GM23338 (cell line): ENCODE measurements around the gene CLGN. TPM values are rescaled to one million over a fixed set of nuclear protein-coding genes. Genes with fewer than 3 reads are reported as not detected.

ENCODE experiments used
- ATAC-seq: fragments of 200-7000 bp; cut with Tn5 transposase; 3 replicates; pipeline ENCODE4 v1.9.1; 2020
- DNase-seq: peaks from one replicate; pipeline ENCODE4 v3.0.0-alpha.2; 2015; ENCODE audit warnings: low spot score
- H2AFZ ChIP-seq: fragments of 200-600 bp; sonication (generic); 2 replicates; pipeline ENCODE4 v1.8.0; 2016; ENCODE audit warnings: antibody characterized with exemption, mild to moderate bottlenecking, moderate library complexity
- H3F3A ChIP-seq: fragments of 200-600 bp; sonication (generic); replicated peaks from 2 replicates; pipeline ENCODE4 v1.8.0; 2017; ENCODE audit warnings: antibody characterized with exemption, mixed run types, low read depth
- H3K27ac ChIP-seq: fragments of 200-600 bp; sonication (generic); 2 replicates; pipeline ENCODE4 v1.6.1; 2016; ENCODE audit warnings: low read depth
- H3K27me3 ChIP-seq: fragments of 200-600 bp; sonication (generic); 2 replicates; pipeline ENCODE4 v1.8.0; 2016; ENCODE audit warnings: mild to moderate bottlenecking, mixed run types, moderate library complexity; ENCODE audit not compliant: insufficient read depth
- H3K36me3 ChIP-seq: fragments of 200-600 bp; sonication (generic); 2 replicates; pipeline ENCODE4 v1.8.0; 2016; ENCODE audit warnings: mild to moderate bottlenecking; ENCODE audit not compliant: insufficient read depth
- H3K4me1 ChIP-seq: fragments of 200-600 bp; sonication (generic); 2 replicates; pipeline ENCODE4 v1.8.0; 2016; ENCODE audit warnings: mild to moderate bottlenecking, moderate library complexity; ENCODE audit not compliant: insufficient read depth
- H3K4me2 ChIP-seq: fragments of 200-600 bp; sonication (generic); 2 replicates; pipeline ENCODE4 v1.7.1; 2017; ENCODE audit warnings: mixed run types
- H3K4me3 ChIP-seq: fragments of 200-600 bp; sonication (generic); 2 replicates; pipeline ENCODE4 v1.6.1; 2016; ENCODE audit warnings: mixed run types
- H3K79me2 ChIP-seq: fragments of 200-600 bp; sonication (generic); replicated peaks from 2 replicates; pipeline ENCODE4 v1.8.0; 2017; ENCODE audit warnings: mild to moderate bottlenecking; ENCODE audit not compliant: insufficient read depth
- H3K9me2 ChIP-seq: fragments of 200-600 bp; sonication (generic); 2 replicates; pipeline ENCODE4 v1.8.0; 2017; ENCODE audit not compliant: insufficient read depth
- H4K20me1 ChIP-seq: fragments of 200-600 bp; sonication (generic); replicated peaks from 2 replicates; pipeline ENCODE4 v1.8.0; 2017; ENCODE audit warnings: mild to moderate bottlenecking; ENCODE audit not compliant: insufficient read depth
- H3K27ac Mint-ChIP-seq: 2 replicates; pipeline ENCODE4 v1.8.0; 2020; ENCODE audit warnings: inconsistent platforms, mild to moderate bottlenecking, moderate library complexity, mixed read lengths
- H3K27me3 Mint-ChIP-seq: 3 replicates; pipeline ENCODE4 v1.8.0; 2022; ENCODE audit warnings: low read depth, mild to moderate bottlenecking, moderate library complexity, mixed read lengths, inconsistent platforms; ENCODE audit not compliant: insufficient read depth, poor library complexity
- H3K36me3 Mint-ChIP-seq: 3 replicates; pipeline ENCODE4 v1.8.0; 2021; ENCODE audit warnings: low read depth, mild to moderate bottlenecking, inconsistent platforms, moderate library complexity, mixed read lengths
- H3K4me1 Mint-ChIP-seq: 3 replicates; pipeline ENCODE4 v1.8.0; 2020; ENCODE audit warnings: mild to moderate bottlenecking, inconsistent platforms, mixed read lengths
- H3K4me3 Mint-ChIP-seq: 3 replicates; pipeline ENCODE4 v1.8.0; 2021; ENCODE audit warnings: moderate library complexity, mild to moderate bottlenecking, inconsistent platforms, mixed read lengths
- H3K9me3 Mint-ChIP-seq: 3 replicates; pipeline ENCODE4 v1.8.0; 2020; ENCODE audit warnings: moderate library complexity, mild to moderate bottlenecking, inconsistent platforms, mixed read lengths
- CREB1 ChIP-seq: fragments of 250-450 bp; sonication (Bioruptor Pico); IDR thresholded peaks from 2 replicates; pipeline ENCODE4 v1.5.0; 2020; ENCODE audit warnings: low read depth, mild to moderate bottlenecking, moderate library complexity
- EZH2phosphoT487 ChIP-seq: fragments of 200-600 bp; sonication (generic); IDR thresholded peaks from one replicate; pipeline ENCODE4 v1.8.1; 2018; ENCODE audit warnings: antibody characterized with exemption; ENCODE audit not compliant: unreplicated experiment
- JUNB ChIP-seq: IDR thresholded peaks from one replicate; pipeline ENCODE4 v1.6.1; 2016; ENCODE audit warnings: antibody characterized with exemption; ENCODE audit not compliant: unreplicated experiment
- NANOG ChIP-seq: IDR thresholded peaks from 2 replicates; pipeline ENCODE4 v1.6.1; 2016; ENCODE audit warnings: antibody characterized with exemption, borderline replicate concordance
- STAT1 ChIP-seq: IDR thresholded peaks from one replicate; pipeline ENCODE4 v1.6.1; 2016; ENCODE audit warnings: antibody characterized with exemption; ENCODE audit not compliant: unreplicated experiment
- ZNF114 ChIP-seq: fragments of 250-450 bp; sonication (Bioruptor Pico); IDR thresholded peaks from 2 replicates; pipeline ENCODE4 v1.5.0; 2020; ENCODE audit warnings: mild to moderate bottlenecking, moderate library complexity
- ZNF331 ChIP-seq: fragments of 250-450 bp; sonication (Bioruptor Pico); IDR thresholded peaks from 2 replicates; pipeline ENCODE4 v1.5.0; 2020; ENCODE audit warnings: low read depth, mild to moderate bottlenecking, moderate library complexity
- polyA plus RNA-seq: library from polyadenylated mRNA; unstranded; fragments of >200 nt; fragmentation: Nextera tagmentation; extraction: Ambion mirVana; gene quantifications from 2 replicates; pipeline ENCODE4 v1.2.1, GENCODE V29; 2016
- total RNA-seq: library from RNA; depleted of rRNA; stranded (reverse); fragments of >200 nt; shearing (Covaris generic); gene quantifications from 2 replicates; pipeline ENCODE4 v1.2.3, GENCODE V29; 2014
- TF ChIP-seq, protein P1 (sequence below): IDR thresholded peaks from 2 replicates; pipeline ENCODE4 v1.6.1; 2016; ENCODE audit warnings: antibody characterized with exemption
- TF ChIP-seq, protein P2 (sequence below), 2 experiments: fragments of 200-600 bp in 1 of 2; sonication (generic) in 1 of 2; conservative IDR thresholded peaks; 2 replicates each; pipeline versions ENCODE4 v1.5.1 to v1.6.1; 2016 to 2017; ENCODE audit warnings: antibody characterized with exemption in 2 of 2, low read depth in 2 of 2, mild to moderate bottlenecking in 2 of 2, moderate library complexity in 1 of 2
- TF ChIP-seq, protein P3 (sequence below): fragments of 250-450 bp; sonication (Bioruptor Pico); IDR thresholded peaks from 2 replicates; pipeline ENCODE4 v1.5.0; 2020; ENCODE audit warnings: mild to moderate bottlenecking, moderate library complexity

The CLGN gene
- total and polyA plus RNA-seq, 2 experiments from 2014 or later, result 4.0 to 5.2 TPM

DNA sequence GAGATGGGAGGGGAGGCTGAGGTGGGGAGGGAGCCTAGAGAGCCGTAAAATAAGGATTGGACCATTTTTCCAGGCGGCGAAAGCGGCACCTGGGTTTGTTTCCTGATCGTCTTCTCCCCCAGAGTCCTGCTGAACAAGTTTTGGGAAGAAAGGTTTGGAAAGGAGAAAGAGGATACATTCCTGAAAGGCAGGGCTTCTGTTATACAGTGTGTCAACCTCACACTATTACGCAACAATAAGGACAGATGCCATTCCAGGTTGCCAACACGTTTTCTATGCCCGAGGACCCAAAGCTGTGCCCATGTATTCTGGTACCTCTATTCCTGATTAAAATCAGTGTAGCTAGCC lies 53.3 kb downstream of the CLGN start:
- Histone ChIP-seq H3K79me2 (peaks cover 51% of the 10 kb centered on the region), H3F3A (no peaks in the 10 kb centered on the region; the same call in 1 of the 2 replicates), H3K36me3 (no peaks in the 10 kb centered on the region), H3K27ac (peak overlapping the region; percentile 72), H3K27me3 (no peaks in the 10 kb centered on the region), H3K4me3 (peak overlapping the region; percentile 82), H4K20me1 (no peaks in the 10 kb centered on the region; the same call in 1 of the 2 replicates), H3K9me2 (no peaks in the 10 kb centered on the region), H3K4me1 (peaks cover 6% of the 10 kb centered on the region; the same call in 1 of the 2 replicates), H2AFZ (peak overlapping the region; percentile 4; the same call in 1 of the 2 replicates), H3K4me2 (peak overlapping the region; percentile 93)
- peaks cover 15% of the 10 kb centered on the region; the same call in 2 of the 3 replicates for H3K4me1 Mint-ChIP-seq
- H3K27me3 Mint-ChIP-seq, result no peaks in the 10 kb centered on the region
- no peaks in the 10 kb centered on the region for H3K36me3 Mint-ChIP-seq
- no peak overlapping the region; the same call in 2 of the 3 replicates for H3K4me3 Mint-ChIP-seq
- H3K9me3 Mint-ChIP-seq, result no peaks in the 10 kb centered on the region
- DNase-seq (no peak), ATAC-seq (no peak)
- TF ChIP-seq ZNF114 (CRISPR knock-in tag) (no peak), NANOG (no peak), STAT1 (no peak), CREB1 (CRISPR knock-in tag) (no peak), ZNF331 (CRISPR knock-in tag) (no peak), JUNB (no peak), EZH2phosphoT487 (no peak)
- TF ChIP-seq, protein P1, sequence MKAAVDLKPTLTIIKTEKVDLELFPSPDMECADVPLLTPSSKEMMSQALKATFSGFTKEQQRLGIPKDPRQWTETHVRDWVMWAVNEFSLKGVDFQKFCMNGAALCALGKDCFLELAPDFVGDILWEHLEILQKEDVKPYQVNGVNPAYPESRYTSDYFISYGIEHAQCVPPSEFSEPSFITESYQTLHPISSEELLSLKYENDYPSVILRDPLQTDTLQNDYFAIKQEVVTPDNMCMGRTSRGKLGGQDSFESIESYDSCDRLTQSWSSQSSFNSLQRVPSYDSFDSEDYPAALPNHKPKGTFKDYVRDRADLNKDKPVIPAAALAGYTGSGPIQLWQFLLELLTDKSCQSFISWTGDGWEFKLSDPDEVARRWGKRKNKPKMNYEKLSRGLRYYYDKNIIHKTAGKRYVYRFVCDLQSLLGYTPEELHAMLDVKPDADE, result no peak
- TF ChIP-seq, protein P2, sequence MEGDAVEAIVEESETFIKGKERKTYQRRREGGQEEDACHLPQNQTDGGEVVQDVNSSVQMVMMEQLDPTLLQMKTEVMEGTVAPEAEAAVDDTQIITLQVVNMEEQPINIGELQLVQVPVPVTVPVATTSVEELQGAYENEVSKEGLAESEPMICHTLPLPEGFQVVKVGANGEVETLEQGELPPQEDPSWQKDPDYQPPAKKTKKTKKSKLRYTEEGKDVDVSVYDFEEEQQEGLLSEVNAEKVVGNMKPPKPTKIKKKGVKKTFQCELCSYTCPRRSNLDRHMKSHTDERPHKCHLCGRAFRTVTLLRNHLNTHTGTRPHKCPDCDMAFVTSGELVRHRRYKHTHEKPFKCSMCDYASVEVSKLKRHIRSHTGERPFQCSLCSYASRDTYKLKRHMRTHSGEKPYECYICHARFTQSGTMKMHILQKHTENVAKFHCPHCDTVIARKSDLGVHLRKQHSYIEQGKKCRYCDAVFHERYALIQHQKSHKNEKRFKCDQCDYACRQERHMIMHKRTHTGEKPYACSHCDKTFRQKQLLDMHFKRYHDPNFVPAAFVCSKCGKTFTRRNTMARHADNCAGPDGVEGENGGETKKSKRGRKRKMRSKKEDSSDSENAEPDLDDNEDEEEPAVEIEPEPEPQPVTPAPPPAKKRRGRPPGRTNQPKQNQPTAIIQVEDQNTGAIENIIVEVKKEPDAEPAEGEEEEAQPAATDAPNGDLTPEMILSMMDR (conservative IDR thresholded peaks at IDR 0.05; ENCODE audit: low read depth in 2 of 2), result no peak
- TF ChIP-seq, protein P3, sequence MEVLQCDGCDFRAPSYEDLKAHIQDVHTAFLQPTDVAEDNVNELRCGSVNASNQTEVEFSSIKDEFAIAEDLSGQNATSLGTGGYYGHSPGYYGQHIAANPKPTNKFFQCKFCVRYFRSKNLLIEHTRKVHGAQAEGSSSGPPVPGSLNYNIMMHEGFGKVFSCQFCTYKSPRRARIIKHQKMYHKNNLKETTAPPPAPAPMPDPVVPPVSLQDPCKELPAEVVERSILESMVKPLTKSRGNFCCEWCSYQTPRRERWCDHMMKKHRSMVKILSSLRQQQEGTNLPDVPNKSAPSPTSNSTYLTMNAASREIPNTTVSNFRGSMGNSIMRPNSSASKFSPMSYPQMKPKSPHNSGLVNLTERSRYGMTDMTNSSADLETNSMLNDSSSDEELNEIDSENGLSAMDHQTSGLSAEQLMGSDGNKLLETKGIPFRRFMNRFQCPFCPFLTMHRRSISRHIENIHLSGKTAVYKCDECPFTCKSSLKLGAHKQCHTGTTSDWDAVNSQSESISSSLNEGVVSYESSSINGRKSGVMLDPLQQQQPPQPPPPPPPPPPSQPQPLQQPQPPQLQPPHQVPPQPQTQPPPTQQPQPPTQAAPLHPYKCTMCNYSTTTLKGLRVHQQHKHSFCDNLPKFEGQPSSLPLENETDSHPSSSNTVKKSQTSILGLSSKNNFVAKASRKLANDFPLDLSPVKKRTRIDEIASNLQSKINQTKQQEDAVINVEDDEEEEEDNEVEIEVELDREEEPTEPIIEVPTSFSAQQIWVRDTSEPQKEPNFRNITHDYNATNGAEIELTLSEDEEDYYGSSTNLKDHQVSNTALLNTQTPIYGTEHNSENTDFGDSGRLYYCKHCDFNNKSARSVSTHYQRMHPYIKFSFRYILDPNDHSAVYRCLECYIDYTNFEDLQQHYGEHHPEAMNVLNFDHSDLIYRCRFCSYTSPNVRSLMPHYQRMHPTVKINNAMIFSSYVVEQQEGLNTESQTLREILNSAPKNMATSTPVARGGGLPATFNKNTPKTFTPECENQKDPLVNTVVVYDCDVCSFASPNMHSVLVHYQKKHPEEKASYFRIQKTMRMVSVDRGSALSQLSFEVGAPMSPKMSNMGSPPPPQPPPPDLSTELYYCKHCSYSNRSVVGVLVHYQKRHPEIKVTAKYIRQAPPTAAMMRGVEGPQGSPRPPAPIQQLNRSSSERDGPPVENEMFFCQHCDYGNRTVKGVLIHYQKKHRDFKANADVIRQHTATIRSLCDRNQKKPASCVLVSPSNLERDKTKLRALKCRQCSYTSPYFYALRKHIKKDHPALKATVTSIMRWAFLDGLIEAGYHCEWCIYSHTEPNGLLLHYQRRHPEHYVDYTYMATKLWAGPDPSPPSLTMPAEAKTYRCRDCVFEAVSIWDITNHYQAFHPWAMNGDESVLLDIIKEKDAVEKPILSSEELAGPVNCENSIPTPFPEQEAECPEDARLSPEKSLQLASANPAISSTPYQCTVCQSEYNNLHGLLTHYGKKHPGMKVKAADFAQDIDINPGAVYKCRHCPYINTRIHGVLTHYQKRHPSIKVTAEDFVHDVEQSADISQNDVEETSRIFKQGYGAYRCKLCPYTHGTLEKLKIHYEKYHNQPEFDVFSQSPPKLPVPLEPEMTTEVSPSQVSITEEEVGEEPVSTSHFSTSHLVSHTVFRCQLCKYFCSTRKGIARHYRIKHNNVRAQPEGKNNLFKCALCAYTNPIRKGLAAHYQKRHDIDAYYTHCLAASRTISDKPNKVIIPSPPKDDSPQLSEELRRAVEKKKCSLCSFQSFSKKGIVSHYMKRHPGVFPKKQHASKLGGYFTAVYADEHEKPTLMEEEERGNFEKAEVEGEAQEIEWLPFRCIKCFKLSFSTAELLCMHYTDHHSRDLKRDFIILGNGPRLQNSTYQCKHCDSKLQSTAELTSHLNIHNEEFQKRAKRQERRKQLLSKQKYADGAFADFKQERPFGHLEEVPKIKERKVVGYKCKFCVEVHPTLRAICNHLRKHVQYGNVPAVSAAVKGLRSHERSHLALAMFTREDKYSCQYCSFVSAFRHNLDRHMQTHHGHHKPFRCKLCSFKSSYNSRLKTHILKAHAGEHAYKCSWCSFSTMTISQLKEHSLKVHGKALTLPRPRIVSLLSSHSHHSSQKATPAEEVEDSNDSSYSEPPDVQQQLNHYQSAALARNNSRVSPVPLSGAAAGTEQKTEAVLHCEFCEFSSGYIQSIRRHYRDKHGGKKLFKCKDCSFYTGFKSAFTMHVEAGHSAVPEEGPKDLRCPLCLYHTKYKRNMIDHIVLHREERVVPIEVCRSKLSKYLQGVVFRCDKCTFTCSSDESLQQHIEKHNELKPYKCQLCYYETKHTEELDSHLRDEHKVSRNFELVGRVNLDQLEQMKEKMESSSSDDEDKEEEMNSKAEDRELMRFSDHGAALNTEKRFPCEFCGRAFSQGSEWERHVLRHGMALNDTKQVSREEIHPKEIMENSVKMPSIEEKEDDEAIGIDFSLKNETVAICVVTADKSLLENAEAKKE (CRISPR knock-in tag), result no peak
- peak overlapping the region; percentile 96 for H3K27ac Mint-ChIP-seq
